HEK293 (cell line): ENCODE measurements around the gene CCDC88C.

Experiments
- CTCF ChIA-PET: fragments of 350-600 bp; formaldehyde crosslinking; extraction: SDS; loops from one replicate; lab custom pipeline; 2021; ENCODE audit warnings: antibody characterized with exemption; lab: Yijun Ruan, JAX
- POLR2A ChIA-PET: fragments of 300-600 bp; formaldehyde crosslinking; extraction: SDS; loops from one replicate; lab custom pipeline; 2020; ENCODE audit warnings: antibody characterized with exemption, inconsistent platforms; lab: Yijun Ruan, JAX
- H3K27ac ChIP-seq: fragments of 200-500 bp; sonication (Bioruptor generic); 2 replicates; pipeline ENCODE4 v1.5.1; 2014; ENCODE audit warnings: low read depth, low read length, control low read depth, inconsistent platforms; ENCODE audit errors: extremely low read depth
- H3K36me3 ChIP-seq, 2 experiments: fragments of 200-500 bp in 1 of 2; sonication (Bioruptor generic) in 1 of 2; 1 replicate in 1 of 2; 2 replicates in 1 of 2; pipeline ENCODE4 v1.5.1; 2014 to 2017; ENCODE audit warnings: inconsistent platforms in 2 of 2, low read length in 2 of 2; ENCODE audit not compliant: control insufficient read depth in 2 of 2, insufficient read depth in 1 of 2
- H3K4me1 ChIP-seq: fragments of 200-500 bp; sonication (Bioruptor generic); 2 replicates; pipeline ENCODE4 v1.5.1; 2014; ENCODE audit warnings: mild to moderate bottlenecking, low read length, inconsistent platforms; ENCODE audit not compliant: control insufficient read depth, insufficient read depth
- H3K4me3 ChIP-seq: 2 replicates; pipeline ENCODE4 v1.5.1; 2011; ENCODE audit warnings: low read depth, mild to moderate bottlenecking, control low read depth, low read length, moderate library complexity
- H3K9me3 ChIP-seq: fragments of 200-500 bp; sonication (Bioruptor generic); 2 replicates; pipeline ENCODE4 v1.5.1; 2014; ENCODE audit warnings: low read depth, low read length, inconsistent platforms; ENCODE audit not compliant: control insufficient read depth, insufficient read depth
- KLF9 ChIP-seq: fragments of 450-650 bp; formaldehyde crosslinking; IDR thresholded peaks from 2 replicates; pipeline ENCODE4 v1.5.1; 2016; ENCODE audit warnings: missing biosample characterization, missing genetic modification characterization, low read depth
- OSR2 ChIP-seq: fragments of 450-650 bp; formaldehyde crosslinking; IDR thresholded peaks from 2 replicates; pipeline ENCODE4 v1.5.1; 2016; ENCODE audit warnings: missing biosample characterization, missing genetic modification characterization
- OVOL3 ChIP-seq: fragments of 450-650 bp; formaldehyde crosslinking; IDR thresholded peaks from 2 replicates; pipeline ENCODE4 v1.5.1; 2016; ENCODE audit warnings: missing biosample characterization, missing genetic modification characterization
- SALL2 ChIP-seq: fragments of 450-650 bp; formaldehyde crosslinking; IDR thresholded peaks from 2 replicates; pipeline ENCODE4 v1.5.0; 2017; ENCODE audit warnings: missing biosample characterization, mild to moderate bottlenecking, missing genetic modification characterization, borderline replicate concordance
- SP3 ChIP-seq: fragments of 450-650 bp; formaldehyde crosslinking; IDR thresholded peaks from 2 replicates; pipeline ENCODE4 v1.5.1; 2016; ENCODE audit warnings: missing biosample characterization, missing genetic modification characterization
- ZFP69B ChIP-seq: fragments of 450-650 bp; formaldehyde crosslinking; IDR thresholded peaks from 2 replicates; pipeline ENCODE4 v1.5.1; 2016; ENCODE audit warnings: missing biosample characterization, missing genetic modification characterization
- ZNF121 ChIP-seq: fragments of 450-650 bp; formaldehyde crosslinking; IDR thresholded peaks from 2 replicates; pipeline ENCODE4 v1.5.1; 2016; ENCODE audit warnings: missing biosample characterization, missing genetic modification characterization
- ZNF140 ChIP-seq: fragments of 450-650 bp; formaldehyde crosslinking; IDR thresholded peaks from 2 replicates; pipeline ENCODE4 v1.5.1; 2016; ENCODE audit warnings: missing biosample characterization, missing genetic modification characterization
- ZNF146 ChIP-seq: fragments of 450-650 bp; formaldehyde crosslinking; IDR thresholded peaks from 2 replicates; pipeline ENCODE4 v1.5.1; 2016; ENCODE audit warnings: missing biosample characterization, missing genetic modification characterization
- ZNF239 ChIP-seq: fragments of 450-650 bp; formaldehyde crosslinking; IDR thresholded peaks from 2 replicates; pipeline ENCODE4 v1.5.1; 2016; ENCODE audit warnings: missing biosample characterization, missing genetic modification characterization
- ZNF292 ChIP-seq: fragments of 450-650 bp; formaldehyde crosslinking; IDR thresholded peaks from 2 replicates; pipeline ENCODE4 v1.5.1; 2016; ENCODE audit warnings: low read depth, missing biosample characterization, missing genetic modification characterization, borderline replicate concordance
- ZNF335 ChIP-seq: fragments of 450-650 bp; formaldehyde crosslinking; conservative IDR thresholded peaks from 2 replicates; pipeline ENCODE4 v1.5.1; 2016; ENCODE audit warnings: missing biosample characterization, missing genetic modification characterization
- ZNF341 ChIP-seq: fragments of 450-650 bp; formaldehyde crosslinking; IDR thresholded peaks from 2 replicates; pipeline ENCODE4; 2016; ENCODE audit warnings: low read depth, missing biosample characterization, missing genetic modification characterization
- ZNF350 ChIP-seq: fragments of 450-650 bp; formaldehyde crosslinking; IDR thresholded peaks from 2 replicates; pipeline ENCODE4 v1.5.0; 2017; ENCODE audit warnings: missing biosample characterization, mild to moderate bottlenecking, missing genetic modification characterization
- ZNF660 ChIP-seq: fragments of 450-650 bp; IDR thresholded peaks from 2 replicates; pipeline ENCODE4 v1.5.1; 2018; ENCODE audit warnings: missing biosample characterization, mild to moderate bottlenecking, missing genetic modification characterization
- ZNF677 ChIP-seq: fragments of 450-650 bp; IDR thresholded peaks from 2 replicates; pipeline ENCODE4 v1.5.0; 2018; ENCODE audit warnings: missing biosample characterization, mild to moderate bottlenecking, missing genetic modification characterization, moderate library complexity
- ZNF707 ChIP-seq: fragments of 450-650 bp; formaldehyde crosslinking; IDR thresholded peaks from 2 replicates; pipeline ENCODE4 v1.5.1; 2016; ENCODE audit warnings: missing biosample characterization, missing genetic modification characterization
- ZNF76 ChIP-seq: fragments of 450-650 bp; formaldehyde crosslinking; IDR thresholded peaks from 2 replicates; pipeline ENCODE4; 2016; ENCODE audit warnings: low read depth, missing biosample characterization, missing genetic modification characterization, borderline replicate concordance
- ZNF843 ChIP-seq: fragments of 450-650 bp; formaldehyde crosslinking; IDR thresholded peaks from 2 replicates; pipeline ENCODE4 v1.5.1; 2016; ENCODE audit warnings: missing biosample characterization, missing genetic modification characterization
- ZSCAN30 ChIP-seq: fragments of 450-650 bp; IDR thresholded peaks from 2 replicates; pipeline ENCODE4 v1.5.1; 2018; ENCODE audit warnings: missing biosample characterization, mild to moderate bottlenecking, missing genetic modification characterization, moderate library complexity
- TF ChIP-seq, protein P1 (sequence below): fragments of 450-650 bp; formaldehyde crosslinking; IDR thresholded peaks from 2 replicates; pipeline ENCODE4 v1.5.1; 2016; ENCODE audit warnings: missing biosample characterization, missing genetic modification characterization
- TF ChIP-seq, protein P2 (sequence below): fragments of 450-650 bp; formaldehyde crosslinking; IDR thresholded peaks from 2 replicates; pipeline ENCODE4 v1.5.1; 2016; ENCODE audit warnings: missing biosample characterization, missing genetic modification characterization
- TF ChIP-seq, protein P3 (sequence below): fragments of 450-650 bp; formaldehyde crosslinking; IDR thresholded peaks from 2 replicates; pipeline ENCODE4 v1.5.1; 2016; ENCODE audit warnings: missing biosample characterization, missing genetic modification characterization
- TF ChIP-seq, protein P4 (sequence below): fragments of 450-650 bp; formaldehyde crosslinking; IDR thresholded peaks from 2 replicates; pipeline ENCODE4 v1.5.1; 2017; ENCODE audit warnings: missing biosample characterization, missing genetic modification characterization

The CCDC88C gene

DNA sequence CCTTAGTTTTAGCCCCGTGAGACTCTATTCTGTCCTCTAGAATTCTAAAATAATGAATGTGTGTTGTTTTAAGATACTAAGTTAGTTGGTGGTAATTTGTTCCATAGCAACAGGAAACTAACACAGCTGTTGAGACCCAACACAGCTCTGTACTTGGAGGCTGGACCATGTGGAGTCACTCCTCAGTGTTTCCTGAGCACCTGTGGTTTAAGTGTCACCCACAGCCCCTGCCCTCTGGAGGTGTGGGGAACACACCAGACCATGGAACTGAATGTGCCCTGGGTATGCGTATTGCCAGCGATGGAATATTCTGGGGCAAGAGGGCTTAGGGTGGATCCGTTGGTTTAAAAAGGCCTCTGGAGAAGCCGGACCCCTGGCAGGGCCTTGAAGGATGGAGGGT, 156.5 kb downstream of the CCDC88C start:
- no peak for TF ChIP-seq ZNF660 (tag by site-specific recombination)
- no peak for TF ChIP-seq ZSCAN30
- no peak for TF ChIP-seq ZNF76 (tag by site-specific recombination)
- no peak for TF ChIP-seq ZNF121
- no peak for TF ChIP-seq OVOL3 (tag by site-specific recombination)
- TF ChIP-seq ZNF843 (tag by site-specific recombination): no peak
- TF ChIP-seq, protein P1, sequence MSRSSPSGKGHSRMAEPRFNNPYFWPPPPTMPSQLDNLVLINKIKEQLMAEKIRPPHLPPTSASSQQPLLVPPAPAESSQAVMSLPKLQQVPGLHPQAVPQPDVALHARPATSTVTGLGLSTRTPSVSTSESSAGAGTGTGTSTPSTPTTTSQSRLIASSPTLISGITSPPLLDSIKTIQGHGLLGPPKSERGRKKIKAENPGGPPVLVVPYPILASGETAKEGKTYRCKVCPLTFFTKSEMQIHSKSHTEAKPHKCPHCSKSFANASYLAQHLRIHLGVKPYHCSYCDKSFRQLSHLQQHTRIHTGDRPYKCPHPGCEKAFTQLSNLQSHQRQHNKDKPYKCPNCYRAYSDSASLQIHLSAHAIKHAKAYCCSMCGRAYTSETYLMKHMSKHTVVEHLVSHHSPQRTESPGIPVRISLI (tag by site-specific recombination): no peak
- no peak for TF ChIP-seq ZNF335
- no peak for TF ChIP-seq ZNF677 (tag by site-specific recombination)
- no peak for TF ChIP-seq KLF9 (tag by site-specific recombination)
- TF ChIP-seq, protein P2, sequence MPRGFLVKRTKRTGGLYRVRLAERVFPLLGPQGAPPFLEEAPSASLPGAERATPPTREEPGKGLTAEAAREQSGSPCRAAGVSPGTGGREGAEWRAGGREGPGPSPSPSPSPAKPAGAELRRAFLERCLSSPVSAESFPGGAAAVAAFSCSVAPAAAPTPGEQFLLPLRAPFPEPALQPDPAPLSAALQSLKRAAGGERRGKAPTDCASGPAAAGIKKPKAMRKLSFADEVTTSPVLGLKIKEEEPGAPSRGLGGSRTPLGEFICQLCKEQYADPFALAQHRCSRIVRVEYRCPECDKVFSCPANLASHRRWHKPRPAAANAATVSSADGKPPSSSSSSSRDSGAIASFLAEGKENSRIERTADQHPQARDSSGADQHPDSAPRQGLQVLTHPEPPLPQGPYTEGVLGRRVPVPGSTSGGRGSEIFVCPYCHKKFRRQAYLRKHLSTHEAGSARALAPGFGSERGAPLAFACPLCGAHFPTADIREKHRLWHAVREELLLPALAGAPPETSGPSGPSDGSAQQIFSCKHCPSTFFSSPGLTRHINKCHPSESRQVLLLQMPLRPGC (tag by site-specific recombination): no peak
- TF ChIP-seq ZNF341 (tag by site-specific recombination): no peak
- no peak for TF ChIP-seq ZNF350 (tag by site-specific recombination)
- TF ChIP-seq, protein P3, sequence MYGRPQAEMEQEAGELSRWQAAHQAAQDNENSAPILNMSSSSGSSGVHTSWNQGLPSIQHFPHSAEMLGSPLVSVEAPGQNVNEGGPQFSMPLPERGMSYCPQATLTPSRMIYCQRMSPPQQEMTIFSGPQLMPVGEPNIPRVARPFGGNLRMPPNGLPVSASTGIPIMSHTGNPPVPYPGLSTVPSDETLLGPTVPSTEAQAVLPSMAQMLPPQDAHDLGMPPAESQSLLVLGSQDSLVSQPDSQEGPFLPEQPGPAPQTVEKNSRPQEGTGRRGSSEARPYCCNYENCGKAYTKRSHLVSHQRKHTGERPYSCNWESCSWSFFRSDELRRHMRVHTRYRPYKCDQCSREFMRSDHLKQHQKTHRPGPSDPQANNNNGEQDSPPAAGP (tag by site-specific recombination): no peak
- no peak for TF ChIP-seq ZNF146 (tag by site-specific recombination)
- TF ChIP-seq, protein P4, sequence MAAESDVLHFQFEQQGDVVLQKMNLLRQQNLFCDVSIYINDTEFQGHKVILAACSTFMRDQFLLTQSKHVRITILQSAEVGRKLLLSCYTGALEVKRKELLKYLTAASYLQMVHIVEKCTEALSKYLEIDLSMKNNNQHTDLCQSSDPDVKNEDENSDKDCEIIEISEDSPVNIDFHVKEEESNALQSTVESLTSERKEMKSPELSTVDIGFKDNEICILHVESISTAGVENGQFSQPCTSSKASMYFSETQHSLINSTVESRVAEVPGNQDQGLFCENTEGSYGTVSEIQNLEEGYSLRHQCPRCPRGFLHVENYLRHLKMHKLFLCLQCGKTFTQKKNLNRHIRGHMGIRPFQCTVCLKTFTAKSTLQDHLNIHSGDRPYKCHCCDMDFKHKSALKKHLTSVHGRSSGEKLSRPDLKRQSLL (tag by site-specific recombination): no peak
- no peaks in the 10 kb centered on the region for H3K9me3 ChIP-seq
- POLR2A ChIA-PET: interaction anchor here (0.5 kb wide), 1 partner anchor 135 kb away, joined by 3 read pairs; no protein-coding TSS in a partner anchor
- H3K27ac ChIP-seq: no peak overlapping the region
- H3K4me1 ChIP-seq: 0 out of 2 replicates have a peak, but pooled peaks cover 8% of the 10 kb centered on the region
- no peak overlapping the region for H3K4me3 ChIP-seq
- CTCF ChIA-PET: interaction anchor here (1.0 kb wide), 1 partner anchor 84 kb away, joined by 3 read pairs; no protein-coding TSS in a partner anchor
- H3K36me3 ChIP-seq: no peaks in the 10 kb centered on the region

DNA sequence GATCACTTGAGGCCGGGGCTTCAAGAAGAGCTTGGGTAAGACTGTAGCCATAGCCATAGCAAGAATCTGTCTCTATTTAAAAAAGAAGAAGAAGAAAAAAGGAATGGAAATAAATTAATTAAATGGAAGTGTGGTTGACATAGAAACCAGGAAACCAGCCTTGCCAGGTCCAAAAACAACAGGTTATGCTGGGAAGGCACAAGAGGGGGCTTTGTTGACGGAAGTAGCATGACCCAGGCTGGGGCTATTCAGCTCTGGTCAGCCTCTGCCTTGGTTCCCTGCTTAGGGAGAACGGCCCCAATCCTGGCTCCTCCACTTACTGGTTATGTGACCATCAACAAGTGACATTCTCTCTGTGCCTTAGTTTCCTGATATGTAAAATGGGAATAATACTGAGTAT, 158.7 kb downstream of the CCDC88C start:
- TF ChIP-seq OSR2 (tag by site-specific recombination) (no peak), SP3 (no peak), ZNF292 (tag by site-specific recombination) (no peak), ZNF707 (no peak), ZNF140 (no peak), ZNF239 (tag by site-specific recombination) (no peak), SALL2 (tag by site-specific recombination) (no peak), ZFP69B (no peak)
- ChIA-PET POLR2A (no interaction called here), CTCF (interaction anchor here (2.1 to 3.0 kb wide), 2 partner anchors 27 to 82 kb away, joined by 5 to 10 read pairs; no protein-coding TSS in a partner anchor)
- Histone ChIP-seq H3K9me3 (no peaks in the 10 kb centered on the region), H3K4me3 (no peak overlapping the region), H3K4me1 (0 out of 2 replicates have a peak, but pooled peaks cover 8% of the 10 kb centered on the region), H3K36me3 (no peaks in the 10 kb centered on the region), H3K27ac (no peak overlapping the region)
